ENCODE measurements around the gene SLAMF9.

- TF ChIP-seq EZH2 (IDR thresholded peaks at IDR 0.05; ENCODE audit: insufficient read depth, poor library complexity, severe bottlenecking) (no peak), EZH2phosphoT487 (IDR thresholded peaks at IDR 0.05; ENCODE audit: insufficient read depth, low read depth) (no peak)
These were observed 21.4 kb downstream of the SLAMF9 start for GRCh38 chr1:159932296-159933285.
